Activated T-cell treated with anti-CD3 and anti-CD28 coated beads, Interleukin-2, amount 50 U/mL, for 48 hours (primary cell): ENCODE measurements around the gene PSMF1.

Experiments
- DNase-seq, 2 experiments: peaks; one replicate each; pipeline ENCODE4 v3.0.0-alpha.2; 2020

The PSMF1 gene

DNA sequence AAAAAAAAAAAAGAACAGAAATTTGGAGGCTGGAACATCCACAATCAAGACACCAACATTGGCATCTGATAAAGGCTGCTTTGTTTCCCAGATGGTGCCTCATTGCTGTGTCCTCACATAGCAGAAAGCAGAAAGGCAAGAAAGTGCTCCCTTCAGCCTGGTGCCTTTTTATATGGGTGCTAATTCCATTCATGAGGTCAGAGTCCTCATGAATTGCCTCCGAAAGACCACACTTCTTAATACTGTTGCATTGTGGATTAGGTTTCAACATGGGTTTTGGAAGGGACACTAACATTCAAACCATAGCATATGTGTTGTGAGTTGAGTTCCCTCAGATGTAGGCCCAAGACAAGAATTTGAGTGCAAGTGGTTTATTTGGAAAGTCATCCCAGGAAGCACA is 76.8 kb downstream of the PSMF1 start:
- DNase-seq, result no peak

DNA sequence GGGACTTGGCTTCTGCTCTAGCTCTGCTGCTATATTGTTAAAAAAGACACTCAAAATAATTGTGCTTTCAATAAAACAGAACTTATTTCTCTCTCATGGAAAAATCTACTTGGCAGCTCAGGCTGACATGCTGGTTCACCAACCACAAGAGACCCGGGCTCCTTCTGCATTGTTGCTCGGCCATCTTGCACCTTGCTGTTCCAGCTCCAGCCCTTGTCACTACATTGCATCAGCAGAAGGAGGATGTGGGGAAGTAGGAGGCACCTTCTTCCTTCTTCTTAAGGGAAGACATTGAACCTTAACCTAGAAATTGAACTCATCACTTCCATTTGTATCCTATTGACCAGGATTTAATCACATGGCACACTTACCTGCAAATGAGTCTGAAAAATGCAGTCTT is 78.2 kb downstream of the PSMF1 start:
- no peak for DNase-seq

DNA sequence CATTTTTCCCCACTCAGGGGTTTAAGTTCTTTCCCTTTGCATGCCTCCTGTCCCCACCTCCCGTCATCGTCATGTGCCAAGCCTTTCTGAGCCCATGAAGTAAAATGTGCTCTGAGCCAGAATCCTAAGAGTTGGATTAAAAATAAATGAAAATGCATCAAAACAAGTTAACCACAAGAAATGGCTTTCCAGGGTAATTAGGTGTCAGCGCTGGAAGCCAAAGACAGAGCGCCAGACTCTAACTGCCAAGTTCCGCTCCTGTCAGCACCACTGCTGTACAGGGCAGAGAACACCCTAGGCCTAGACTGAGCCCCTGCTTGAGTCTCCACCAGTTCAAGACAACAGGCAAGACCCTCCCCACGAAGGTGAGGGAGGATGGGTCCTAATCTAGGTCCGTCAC is 79.4 kb downstream of the PSMF1 start:
- DNase-seq, result no peak

DNA sequence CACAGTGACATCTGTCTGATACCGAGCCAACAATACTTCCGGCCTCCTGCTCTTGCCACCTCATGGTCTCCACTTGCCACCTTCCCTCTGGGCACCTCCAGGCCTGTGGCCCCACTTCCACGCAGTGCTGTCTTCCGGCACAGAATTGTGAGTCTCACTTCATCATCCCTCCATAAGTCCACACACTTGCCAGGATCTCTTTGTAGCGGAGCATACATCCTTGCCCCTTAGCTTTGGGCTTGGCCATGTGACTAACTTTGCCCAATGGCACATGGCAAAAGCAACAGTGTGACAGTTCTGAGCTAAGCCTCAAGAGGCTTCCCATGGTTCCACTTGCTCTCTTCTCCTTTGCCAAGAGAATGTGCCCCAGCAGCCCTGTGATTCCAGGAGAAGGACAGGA is 80.3 kb downstream of the PSMF1 start:
- DNase-seq, result no peak

DNA sequence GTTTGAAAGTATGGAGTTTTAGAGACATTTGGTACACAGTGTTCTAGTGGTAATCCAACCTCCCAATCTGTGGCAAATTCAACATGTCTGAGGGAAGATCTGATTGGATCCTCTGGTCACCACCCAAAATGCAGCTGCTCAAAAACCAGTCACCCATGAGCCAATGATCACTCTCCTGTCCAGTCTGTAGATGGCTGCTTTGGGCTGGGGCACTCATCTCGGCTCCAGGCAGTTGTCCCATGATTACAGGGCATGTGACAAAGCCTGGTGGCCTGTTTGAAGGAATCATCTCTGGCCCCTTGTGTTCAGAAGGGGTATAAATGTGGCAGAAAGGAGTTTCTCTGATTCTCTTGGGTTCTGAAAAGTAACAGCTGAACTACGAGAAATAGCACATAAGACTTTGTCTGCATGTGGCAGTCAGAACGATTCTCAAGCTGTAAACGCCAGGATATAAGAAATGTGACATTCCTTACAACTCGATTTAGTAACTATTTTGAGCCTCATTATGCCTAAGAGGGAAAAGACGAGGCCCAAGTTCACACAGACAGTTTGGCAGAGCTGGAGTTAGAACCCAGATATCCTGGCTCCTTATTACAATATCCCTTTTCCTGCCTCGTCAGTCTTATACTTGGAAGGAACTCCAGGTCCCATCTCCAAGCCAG is 80.9 kb downstream of the PSMF1 start:
- DNase-seq, result no peak

DNA sequence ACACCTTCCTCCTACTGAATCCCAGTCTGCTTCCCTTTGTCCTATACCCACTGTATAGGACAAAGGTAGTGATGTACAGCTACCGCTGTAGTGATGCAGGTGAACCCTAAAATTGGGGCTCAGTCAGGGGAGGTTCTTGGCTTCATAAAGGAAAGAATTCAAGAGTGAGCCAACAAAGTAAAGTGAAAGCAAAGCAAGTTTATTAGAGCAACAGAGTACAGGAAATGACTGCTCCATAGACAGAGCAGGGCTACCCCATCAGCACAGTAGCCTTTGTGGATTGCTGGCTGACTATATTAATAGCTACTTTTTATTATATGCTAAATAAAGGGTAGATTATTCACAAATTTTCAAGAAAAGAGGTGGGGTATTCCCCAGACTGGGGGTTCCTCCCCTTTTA is 81.6 kb downstream of the PSMF1 start:
- no peak for DNase-seq

DNA sequence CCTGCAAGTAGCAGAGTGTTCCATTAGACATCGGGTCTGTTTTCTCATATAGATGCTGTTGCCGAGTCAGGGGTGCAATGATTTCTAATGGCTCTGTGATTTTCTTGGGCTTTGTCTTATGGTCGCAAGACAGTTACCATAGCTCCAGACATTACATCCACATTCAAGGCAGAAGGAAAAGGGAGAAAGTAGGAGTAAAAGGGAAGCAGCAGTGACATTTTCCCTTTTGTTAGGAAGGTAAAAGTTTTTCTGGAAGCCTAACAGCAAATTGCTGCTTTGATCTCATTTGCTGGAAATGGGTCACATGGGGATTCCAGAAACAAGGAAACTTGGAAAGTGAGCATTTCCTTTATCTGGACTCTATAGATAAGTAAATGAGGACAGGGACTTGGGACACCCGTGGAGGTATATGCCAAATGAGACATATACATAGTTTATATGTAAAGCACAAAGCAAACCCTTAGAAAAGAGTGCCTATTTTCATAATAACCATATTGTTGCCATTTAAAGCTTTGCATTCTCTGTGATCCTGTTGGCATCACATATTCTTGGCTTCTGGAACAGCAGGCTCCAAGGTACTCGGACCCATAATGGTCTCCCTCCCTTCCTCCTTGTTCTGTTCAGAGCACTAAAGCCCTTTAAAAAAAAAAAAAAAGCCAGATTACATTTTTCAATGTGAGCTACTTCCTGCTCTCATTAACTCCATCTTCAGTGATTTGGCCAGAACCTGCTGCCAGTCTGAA is 84.5 kb downstream of the PSMF1 start, which contains the start of gene C20orf202:
Gene C20orf202, plus strand, starts transcription at position 693 of the 743 bp plus-strand sequence. CDS start 132 bp downstream, outside the sequence.
- DNase-seq, result no peak

DNA sequence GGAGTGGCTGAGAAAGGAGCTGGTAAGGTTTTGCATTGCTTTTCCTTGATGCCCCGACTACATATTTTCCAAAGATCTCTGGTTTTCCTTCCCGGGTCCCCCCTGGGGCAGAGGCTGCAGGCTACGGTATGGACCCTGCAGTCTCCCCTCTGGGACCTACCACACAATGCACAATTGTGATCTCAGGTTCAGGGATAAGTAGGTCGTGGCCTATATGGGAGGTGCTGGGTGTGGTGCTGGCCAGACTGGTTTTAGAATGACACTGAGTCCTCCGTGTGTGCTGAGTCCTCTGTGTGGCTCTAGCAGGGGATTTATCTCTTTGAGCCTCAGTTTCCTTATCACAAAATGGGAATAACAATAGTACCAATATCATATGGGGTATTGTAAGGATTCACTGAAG is 85.2 kb downstream of the PSMF1 start:
- DNase-seq, result no peak

DNA sequence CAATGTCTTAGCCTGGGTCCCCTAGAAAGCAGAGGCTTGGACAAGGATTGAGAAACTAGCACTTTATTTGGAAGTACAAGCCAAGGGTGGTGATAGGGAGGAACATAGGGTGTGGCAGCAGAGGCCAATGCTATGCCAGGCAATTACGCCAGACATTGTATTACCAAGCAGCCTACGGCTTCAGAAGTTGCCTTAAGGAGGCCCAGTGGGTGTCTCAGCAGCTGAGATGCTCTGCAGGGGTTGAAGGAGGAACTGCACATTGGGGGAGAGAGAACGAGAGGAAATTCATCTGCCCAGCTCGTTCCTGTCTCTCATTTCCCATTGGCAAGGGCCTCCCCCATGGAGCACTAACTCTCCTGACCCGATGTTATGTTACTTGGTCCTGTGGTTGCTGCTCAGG is 85.7 kb downstream of the PSMF1 start:
- DNase-seq, result no peak

DNA sequence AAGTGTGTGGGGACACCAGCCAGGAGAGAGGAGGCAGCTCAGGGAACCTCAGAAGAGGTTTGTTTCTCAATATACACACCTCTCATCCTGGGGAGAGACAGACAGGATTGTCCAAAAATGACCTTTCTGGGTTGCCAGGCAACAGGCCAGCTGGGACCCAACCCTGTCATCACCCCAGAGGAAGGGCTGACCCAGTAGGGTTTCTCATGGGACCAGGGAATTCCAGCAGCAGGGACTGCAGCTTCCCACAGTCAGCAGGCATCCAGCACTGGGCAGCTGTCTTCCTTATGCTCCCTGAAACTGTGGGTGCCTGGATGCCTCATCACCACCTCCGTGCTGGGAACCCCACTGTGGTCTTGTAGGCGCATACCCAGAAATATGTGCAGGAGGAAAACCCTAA is 86.2 kb downstream of the PSMF1 start:
- DNase-seq, result no peak

DNA sequence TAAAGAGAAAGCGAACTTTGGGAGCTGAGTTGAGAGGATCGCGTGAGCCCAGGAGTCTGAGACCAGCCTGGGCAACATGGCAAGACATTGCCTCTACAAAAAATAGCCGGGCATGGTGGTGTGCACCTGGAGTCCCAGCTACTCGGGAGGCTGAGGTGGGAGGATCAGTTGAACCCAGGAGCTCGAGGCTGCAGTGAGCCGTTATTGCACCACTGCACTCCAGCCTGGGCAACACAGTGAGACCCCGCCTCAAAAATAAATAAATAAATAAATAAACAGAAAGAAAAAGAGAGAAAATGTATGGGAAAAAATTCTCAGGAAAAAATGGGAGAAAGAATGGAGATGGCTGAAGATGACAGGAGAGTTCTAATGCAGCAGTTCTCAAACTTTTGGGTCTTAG is 87.4 kb downstream of the PSMF1 start:
- no peak for DNase-seq

DNA sequence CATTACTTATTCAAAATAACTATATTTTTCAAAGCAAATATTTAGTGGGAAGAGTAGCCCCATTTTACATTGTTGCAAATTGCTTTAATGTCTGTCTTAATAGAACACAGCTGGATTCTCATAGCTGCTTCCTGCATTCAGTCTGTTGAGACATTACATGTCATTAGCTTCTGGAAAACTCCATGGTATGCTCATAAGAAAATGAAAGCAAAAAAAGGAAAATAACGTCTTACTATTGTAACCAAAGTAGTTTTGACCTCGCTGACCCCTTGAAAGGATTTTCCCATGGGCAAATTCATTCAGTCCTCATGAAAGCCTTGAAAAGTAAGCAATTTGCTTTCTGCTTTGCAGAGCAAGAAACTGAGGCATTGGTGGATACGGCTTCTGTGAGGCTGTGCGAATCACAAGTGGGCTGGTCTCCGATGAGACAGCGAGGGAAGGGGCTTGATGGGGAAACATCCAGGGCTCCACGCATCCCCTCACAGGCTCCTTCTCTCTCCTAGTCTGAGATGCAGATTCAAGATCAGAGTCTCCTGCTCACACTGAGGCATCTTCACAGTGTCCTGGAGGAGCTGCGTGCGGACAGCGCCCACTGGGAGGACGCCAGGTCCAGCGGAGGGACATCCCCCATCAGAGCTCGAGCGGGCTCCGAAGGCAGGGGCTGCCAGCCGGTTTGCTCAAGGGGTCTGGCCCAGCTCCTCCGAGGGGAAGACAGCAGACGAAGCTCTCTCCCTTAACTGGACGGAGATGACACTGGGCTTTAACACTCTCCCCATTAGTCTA is 88.2 kb downstream of the PSMF1 start:
- no peak for DNase-seq

DNA sequence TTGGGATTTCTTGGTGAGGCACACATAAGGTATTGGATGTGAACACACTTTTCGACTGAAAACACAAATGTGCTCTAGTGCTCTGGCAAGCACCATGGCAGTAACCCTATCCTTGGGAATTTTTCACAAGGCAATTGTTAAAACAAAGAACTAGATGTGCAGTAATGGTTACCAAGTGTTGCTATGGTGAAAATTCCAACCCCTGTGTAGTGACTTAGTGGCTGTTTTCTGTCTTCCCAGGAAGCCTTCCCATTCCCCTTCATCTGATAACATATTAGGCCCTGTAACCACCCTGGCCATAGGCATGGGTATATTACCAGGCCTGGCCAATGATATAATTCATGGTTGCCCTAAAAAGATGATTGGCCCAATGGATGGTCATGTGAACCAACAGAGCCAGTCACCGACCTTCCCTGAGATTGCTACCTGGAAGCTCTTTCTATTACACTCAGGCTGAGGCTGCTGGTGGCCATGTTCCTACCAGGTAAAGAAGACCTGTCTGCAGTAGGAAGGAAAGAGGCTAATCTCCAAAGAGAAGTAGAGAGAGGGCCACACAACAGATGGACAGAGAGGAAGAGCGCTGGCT is 89.0 kb downstream of the PSMF1 start:
- no peak for DNase-seq

DNA sequence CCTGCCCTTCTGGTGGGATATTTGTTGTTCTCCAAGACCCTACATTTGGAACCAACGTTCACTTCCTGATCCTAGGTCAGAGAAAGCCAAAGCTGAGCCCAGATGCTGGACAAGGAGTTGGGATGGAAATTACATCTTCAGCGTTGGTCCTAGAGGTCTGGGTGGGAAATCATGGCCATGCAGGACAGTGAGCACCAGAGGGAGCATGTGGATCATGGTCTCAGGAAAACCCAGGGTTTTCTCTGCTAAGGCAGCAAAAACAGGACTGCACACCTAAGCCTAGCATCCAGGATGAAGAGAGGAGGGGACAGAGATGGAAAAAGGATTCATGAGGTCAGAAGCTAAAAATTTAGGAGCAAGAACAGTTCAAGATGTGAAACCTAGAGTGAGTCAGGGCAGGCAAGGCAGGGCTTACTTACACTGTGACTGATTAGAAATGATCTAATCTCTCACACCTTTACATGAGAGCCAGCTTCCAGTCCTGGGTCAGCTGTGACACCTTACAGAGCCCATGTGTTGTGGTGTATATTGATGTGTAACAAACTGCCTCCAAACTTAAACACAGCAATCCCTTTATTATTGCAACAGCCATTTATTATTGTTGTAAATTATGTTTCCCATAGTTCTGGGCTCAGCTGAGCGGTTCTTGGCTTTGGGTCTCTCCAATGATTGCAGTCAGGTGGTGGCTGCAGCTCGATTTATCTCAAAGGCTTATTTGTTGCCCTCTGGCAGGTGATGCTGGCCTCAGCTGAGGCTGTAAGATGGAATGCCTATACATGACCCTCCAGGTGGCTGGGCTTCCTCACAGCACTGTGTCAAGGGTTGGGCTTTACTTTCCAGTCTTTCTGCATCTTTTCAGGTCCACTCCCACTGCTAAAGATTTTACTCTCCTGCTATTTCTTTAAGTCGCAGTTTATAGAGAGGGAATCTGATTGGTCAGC is 91.3 kb downstream of the PSMF1 start:
- DNase-seq, result no peak

DNA sequence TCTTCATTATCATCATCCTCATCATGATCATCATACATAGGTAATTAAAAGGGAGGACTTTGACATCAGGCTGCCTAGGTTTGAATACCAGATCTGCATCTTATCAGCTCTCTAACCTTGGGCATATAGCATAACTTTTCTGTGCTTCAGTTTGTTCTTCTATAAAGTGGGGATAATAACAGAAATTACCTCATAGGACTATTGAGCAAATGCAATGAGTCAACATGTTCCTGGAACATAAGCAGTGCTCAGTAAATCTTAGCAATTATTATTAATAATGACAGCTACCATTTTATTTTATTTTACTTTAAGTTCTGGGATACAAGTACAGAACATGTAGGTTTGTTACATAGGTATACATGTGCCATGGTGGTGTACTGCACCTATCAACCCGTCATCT is 92.1 kb downstream of the PSMF1 start:
- DNase-seq, result no peak

DNA sequence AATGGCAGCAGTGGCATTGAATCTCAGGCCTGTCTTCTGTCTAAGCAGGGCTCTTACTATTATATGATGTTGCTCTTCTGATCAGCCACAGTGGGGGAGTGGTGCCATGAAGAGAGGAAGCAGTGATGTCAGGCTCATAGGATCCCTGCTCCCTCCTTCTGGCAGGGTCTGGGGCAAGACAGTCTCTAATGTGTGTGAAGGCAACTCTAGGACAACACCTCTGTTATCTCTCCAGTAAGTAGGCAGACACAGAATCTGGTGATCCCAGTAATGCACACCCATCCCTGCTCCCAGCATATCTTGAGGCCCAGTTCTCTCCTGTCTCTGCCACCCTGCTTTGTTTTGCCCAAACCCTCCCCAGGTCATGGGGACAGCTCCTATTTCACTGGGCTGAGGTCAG is 93.6 kb downstream of the PSMF1 start:
- no peak for DNase-seq

DNA sequence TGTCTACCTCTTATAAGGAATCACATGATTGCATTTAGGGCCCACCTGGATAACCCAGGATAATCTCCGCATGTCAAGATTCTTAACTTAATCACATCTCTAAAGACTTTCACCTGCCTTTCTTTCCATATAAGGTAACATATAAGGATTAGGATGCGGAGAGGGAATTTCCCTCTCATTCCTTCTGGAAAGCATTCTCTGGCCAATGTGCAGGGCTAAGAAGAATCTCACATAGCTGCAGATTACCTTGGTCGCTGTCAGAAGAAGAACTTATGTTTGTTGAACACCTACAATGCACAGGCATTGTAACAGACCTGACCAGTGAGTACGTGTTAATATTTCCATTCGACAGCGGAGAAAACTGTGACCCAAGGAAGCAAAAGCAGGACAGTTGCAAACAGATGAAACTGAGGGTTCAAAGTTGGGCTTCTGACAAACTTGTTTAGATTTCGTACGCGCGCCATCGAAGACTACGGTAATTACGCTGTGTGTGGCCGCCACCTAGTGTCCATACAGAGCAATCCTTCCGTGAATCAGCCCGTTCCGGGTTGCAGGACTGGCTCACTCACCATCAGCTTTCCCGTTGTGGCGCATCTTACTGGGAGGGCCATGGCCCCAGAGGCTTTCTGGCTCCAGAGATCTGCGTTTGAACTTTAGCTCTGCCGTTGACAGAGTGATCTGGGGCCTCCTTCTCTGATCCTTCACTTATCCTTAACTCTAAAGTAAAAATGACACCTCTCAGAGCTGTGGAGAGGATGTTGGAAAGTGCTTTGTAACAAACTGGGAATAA is 94.4 kb downstream of the PSMF1 start:
- DNase-seq, result peak; percentile 78 to 81

DNA sequence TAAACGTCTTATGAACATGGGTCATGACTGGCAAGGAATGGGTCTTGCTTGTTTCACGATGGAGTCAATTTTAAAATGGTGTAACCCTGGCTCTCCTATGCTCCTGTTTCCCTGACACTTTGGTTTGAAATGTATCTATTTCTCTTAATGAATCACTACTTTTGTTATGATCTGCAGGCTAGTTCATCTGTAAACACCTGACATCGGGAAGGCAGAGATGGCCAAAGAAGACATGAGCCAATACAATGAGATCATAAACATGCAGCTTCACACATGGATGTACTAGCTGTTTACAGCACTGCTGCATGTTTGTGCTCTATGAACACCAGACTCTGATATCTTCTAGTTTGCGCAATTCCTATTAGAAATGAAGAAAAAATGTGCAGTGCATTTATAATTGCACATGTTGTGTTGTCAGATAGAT is 96.4 kb downstream of the PSMF1 start:
- DNase-seq, result no peak

DNA sequence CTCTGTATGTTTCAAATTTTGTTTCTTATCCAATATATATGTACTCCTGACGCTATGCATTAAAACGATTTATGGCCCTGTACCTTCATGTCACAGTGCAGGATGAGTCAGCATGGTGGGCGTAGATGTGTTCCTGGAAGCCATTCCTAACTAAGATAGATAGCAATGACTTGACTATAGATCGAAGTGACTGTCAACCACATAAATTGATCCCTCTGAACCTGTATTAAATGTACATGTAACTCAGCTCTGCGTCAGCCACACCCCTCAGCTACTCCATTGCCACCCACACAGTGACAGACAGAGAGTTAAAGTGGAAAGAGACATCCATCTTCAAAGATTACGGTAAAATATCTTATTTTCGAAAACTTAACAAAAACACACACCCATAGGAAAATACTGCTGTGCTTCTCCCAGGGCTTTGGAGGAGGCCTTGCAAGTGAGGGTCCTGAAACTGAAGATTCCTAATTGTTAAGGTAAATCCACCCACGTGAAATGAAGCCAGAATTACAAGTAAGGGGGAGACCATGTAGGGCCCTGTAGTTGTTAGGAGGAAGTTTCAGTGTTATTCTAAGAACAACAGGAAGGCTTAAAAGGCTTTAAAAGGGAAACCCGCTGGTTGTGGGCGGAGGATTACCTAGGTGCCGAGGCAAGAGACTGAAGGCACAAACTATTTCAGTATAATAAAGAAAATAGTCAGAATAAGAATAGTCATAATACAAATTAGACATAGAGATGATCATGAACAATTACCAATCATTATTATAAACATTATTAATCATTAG is 97.2 kb downstream of the PSMF1 start:
- peak; percentile 78 to 82 for DNase-seq
